AG09309 (cell line): ENCODE data around the gene TFDP1.

Experiments used
- DNase-seq: peaks from one replicate; pipeline ENCODE4 v3.0.0-alpha.2; 2010; ENCODE audit warnings: low read depth
- H3K4me3 ChIP-seq: 2 replicates; pipeline ENCODE4 v1.5.1; 2011; ENCODE audit warnings: mild to moderate bottlenecking, low read depth, low read length, moderate library complexity; ENCODE audit not compliant: control insufficient read depth
- TF ChIP-seq, protein P1 (sequence below): IDR thresholded peaks from 2 replicates; pipeline ENCODE4 v1.5.1; 2011; ENCODE audit warnings: mild to moderate bottlenecking, low read depth, low read length, inconsistent platforms; ENCODE audit not compliant: insufficient read depth, control insufficient read depth; ENCODE audit errors: missing control alignments

The TFDP1 gene

DNA sequence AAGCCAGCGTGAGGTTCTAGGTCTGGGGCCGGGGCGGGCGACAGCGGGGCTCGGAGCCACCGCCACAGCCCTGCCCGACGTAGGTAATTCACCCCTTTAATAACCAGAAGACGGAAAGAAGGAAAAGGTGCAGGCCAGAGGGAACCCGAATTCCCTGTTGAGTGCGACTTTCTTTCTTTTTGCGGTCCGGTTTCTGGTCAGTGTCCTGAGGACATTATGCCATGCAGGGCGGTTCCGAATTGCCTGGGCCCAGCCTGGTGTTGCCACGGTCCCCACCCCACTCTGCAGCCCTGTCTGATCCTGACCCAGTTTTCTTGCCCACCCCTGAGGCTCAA, 18.4 kb upstream of the TFDP1 start:
- no peak for DNase-seq
- H3K4me3 ChIP-seq = no peak overlapping the region

DNA sequence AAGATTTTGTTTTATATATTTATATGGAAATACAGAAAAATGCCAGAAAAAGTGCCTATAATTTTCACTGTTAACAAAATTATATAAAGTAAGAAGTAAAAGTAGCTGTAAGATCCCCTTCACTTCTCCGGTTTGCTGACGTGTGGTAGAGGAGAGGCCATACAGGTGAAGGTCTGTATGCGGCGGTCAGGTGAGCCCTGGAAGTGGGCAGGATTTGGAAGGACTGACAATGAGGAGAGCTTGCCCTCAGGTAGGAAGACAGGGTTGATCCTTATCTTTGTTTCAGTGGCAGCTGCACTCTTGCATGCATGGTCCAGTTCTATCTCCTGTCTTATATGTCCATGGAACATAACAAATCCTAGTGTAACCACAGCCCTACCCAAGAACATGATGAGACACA, 16.9 kb upstream of the TFDP1 start:
- H3K4me3 ChIP-seq = no peak overlapping the region
- TF ChIP-seq, protein P1, sequence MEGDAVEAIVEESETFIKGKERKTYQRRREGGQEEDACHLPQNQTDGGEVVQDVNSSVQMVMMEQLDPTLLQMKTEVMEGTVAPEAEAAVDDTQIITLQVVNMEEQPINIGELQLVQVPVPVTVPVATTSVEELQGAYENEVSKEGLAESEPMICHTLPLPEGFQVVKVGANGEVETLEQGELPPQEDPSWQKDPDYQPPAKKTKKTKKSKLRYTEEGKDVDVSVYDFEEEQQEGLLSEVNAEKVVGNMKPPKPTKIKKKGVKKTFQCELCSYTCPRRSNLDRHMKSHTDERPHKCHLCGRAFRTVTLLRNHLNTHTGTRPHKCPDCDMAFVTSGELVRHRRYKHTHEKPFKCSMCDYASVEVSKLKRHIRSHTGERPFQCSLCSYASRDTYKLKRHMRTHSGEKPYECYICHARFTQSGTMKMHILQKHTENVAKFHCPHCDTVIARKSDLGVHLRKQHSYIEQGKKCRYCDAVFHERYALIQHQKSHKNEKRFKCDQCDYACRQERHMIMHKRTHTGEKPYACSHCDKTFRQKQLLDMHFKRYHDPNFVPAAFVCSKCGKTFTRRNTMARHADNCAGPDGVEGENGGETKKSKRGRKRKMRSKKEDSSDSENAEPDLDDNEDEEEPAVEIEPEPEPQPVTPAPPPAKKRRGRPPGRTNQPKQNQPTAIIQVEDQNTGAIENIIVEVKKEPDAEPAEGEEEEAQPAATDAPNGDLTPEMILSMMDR = no peak
- DNase-seq = no peak

More for the DNA sequence above, 18.4 kb upstream of the TFDP1 start:
- TF ChIP-seq, protein P1 = no peak

DNA sequence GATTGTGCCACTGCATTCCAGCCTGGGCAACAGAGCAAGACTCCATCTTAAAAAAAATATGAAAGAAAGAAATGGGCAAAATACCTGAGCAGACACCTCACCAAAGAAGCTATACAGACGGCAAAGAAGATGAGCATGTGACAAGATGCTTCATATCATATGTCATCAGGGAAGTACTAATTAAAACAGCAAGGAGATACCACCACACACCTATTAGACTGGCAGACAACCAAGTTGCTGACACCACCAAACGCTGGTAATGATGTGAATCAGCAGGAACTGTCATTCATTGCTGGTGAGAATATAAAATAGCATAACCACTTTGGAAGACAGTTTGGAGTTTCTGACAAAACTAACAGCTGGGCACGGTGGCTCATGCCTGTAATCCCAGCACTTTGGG, 11.5 kb upstream of the TFDP1 start:
- DNase-seq = no peak
- TF ChIP-seq, protein P1 = no peak

DNA sequence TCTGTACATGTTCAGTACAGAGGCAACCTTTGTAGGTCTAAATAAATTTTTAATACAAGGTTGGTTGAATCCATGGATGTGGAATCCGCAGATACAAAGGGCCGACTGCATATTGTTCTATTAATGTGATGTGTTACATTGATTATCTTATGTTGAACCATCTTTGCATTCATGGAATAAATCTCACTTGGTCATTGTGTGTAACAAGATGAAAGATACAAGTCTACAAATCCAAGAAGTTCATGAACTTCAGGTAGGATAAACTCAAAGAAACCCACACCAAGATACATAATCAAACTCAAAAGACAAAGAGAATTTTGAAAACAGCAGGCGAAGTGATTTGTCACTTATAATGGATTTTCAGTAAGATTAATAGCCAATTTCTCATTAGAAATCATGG, 8.0 kb upstream of the TFDP1 start:
- DNase-seq = no peak
- no peak overlapping the region for H3K4me3 ChIP-seq
- TF ChIP-seq, protein P1 = no peak

More for the DNA sequence above, 11.5 kb upstream of the TFDP1 start:
- no peak overlapping the region for H3K4me3 ChIP-seq

DNA sequence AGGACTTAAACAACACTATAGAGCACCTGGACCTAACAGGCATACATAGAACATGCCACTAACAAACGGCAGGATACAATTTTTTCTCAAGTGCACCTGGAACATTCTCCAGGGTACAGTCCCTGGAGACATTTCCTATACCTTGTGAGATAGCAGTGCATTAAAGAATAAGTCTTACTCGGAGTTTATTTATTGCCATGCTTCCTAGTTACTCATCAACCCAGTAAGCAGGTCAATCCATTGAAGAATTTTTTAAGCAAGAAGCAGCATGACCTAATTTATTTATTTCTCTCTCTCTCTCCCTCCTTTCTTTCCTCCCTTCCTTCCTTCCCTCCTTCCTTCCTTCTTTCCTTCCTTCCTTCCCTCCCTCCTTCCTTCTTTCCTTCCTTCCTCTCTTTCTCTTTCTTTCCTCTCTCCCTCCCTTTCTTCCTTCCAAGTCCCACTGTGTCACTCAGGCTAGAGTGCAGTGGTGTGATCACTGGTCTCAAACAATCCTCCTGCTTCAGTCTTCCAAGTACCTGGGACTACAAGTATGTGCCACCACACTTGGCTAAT, 6.6 kb upstream of the TFDP1 start:
- no peak for DNase-seq
- TF ChIP-seq, protein P1 = no peak
- no peak overlapping the region for H3K4me3 ChIP-seq

DNA sequence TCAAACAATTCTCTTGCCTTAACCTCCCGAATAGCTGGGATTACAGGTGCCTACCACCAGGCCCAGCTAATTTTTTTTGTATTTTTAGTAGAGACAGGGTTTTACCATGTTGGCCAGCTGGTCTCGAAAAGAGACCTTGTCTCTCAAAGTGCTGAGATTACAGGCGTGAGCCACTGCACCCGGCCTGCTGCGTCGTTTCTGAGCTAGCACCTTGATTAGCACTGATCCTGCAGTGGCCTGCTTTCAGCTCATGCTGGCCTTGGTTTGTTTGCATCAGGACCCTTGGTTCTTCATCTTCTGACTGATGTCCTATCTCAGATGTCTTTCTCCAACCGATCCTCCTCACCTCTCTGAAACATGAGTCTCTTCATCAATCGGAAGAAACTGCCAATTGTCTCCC, 4.9 kb upstream of the TFDP1 start:
- TF ChIP-seq, protein P1 = no peak
- no peak for DNase-seq
- no peak overlapping the region for H3K4me3 ChIP-seq

DNA sequence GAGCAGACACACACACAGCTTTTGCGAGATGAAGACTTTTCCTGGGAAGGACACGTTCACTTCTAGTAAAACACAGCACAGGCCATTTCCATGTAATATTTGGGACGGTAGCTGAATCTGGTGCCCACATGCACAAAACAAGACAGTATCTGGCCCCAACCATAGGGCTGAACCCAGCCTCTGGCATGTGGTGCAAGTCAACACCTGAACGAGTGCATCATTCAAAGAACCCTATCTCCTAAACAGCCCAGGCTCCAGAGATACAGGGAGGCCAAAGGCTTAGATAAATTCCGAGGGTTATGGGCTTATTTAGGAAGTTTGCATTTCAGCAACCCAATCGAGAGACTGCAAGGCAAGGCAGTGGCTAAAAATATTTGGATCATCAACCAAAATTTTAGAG, 2.7 kb upstream of the TFDP1 start:
- DNase-seq = no peak
- no peak overlapping the region for H3K4me3 ChIP-seq
- TF ChIP-seq, protein P1 = no peak
